Muscle layer of duodenum (tissue), 2 donors: ENCODE measurements around the gene ZNF846.

Experiments
- H3K27ac ChIP-seq: one replicate; pipeline ENCODE4 v1.7.0; 2013; ENCODE audit warnings: mild to moderate bottlenecking, low read length
- H3K27me3 ChIP-seq: one replicate; pipeline ENCODE4 v1.7.0; 2013; ENCODE audit warnings: low read depth, mild to moderate bottlenecking, control low read depth, low read length
- H3K36me3 ChIP-seq, 2 donors: one replicate each; pipeline ENCODE4 v1.7.0; 2013; ENCODE audit warnings: low read length in 2 of 2, control low read depth in 1 of 2, mild to moderate bottlenecking in 1 of 2; ENCODE audit not compliant: insufficient read depth in 2 of 2, control insufficient read depth in 1 of 2
- H3K4me1 ChIP-seq, 2 donors: one replicate each; pipeline ENCODE4 v1.7.0; 2013; ENCODE audit warnings: low read length in 2 of 2, mild to moderate bottlenecking in 2 of 2, control low read depth in 1 of 2, moderate library complexity in 1 of 2; ENCODE audit not compliant: insufficient read depth in 2 of 2, control insufficient read depth in 1 of 2
- H3K4me3 ChIP-seq, 2 donors: one replicate each; pipeline ENCODE4 v1.7.0; 2013; ENCODE audit warnings: low read length in 2 of 2, low read depth in 1 of 2, mild to moderate bottlenecking in 1 of 2
- H3K9me3 ChIP-seq, 2 donors: one replicate each; pipeline ENCODE4 v1.7.0; 2013; ENCODE audit warnings: low read length in 2 of 2, control low read depth in 1 of 2, mild to moderate bottlenecking in 1 of 2; ENCODE audit not compliant: control insufficient read depth in 1 of 2
- donor health status: healthy.

The ZNF846 gene

DNA sequence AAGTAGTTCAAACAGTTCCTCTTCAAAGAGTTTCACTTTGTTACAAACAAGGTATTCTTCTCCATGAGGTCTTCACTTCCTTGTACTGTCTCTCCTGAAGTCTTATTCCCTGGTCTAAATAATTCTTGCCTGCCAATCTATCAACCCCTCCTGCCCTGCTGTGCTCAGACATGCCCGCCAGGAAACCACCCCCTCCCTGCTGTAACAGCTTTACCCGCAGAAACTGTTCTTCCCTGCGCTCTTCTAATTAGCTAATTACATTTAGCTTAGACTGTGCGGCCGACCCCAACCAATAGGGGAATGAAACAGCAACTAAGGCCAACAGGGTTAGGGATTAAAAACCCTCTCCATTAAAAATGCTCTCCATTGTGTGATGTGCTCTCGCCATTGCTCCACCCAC is 46.7 kb downstream of the ZNF846 start:
- H3K27me3 ChIP-seq: no peaks in the 10 kb centered on the region
- H3K27ac ChIP-seq: no peak overlapping the region
- no peak overlapping the region for H3K4me3 ChIP-seq
- H3K4me1 ChIP-seq: no peaks in the 10 kb centered on the region
- H3K9me3 ChIP-seq: peaks cover 0 to 9% of the 10 kb centered on the region in 2 donors
- H3K36me3 ChIP-seq: no peaks in the 10 kb centered on the region

DNA sequence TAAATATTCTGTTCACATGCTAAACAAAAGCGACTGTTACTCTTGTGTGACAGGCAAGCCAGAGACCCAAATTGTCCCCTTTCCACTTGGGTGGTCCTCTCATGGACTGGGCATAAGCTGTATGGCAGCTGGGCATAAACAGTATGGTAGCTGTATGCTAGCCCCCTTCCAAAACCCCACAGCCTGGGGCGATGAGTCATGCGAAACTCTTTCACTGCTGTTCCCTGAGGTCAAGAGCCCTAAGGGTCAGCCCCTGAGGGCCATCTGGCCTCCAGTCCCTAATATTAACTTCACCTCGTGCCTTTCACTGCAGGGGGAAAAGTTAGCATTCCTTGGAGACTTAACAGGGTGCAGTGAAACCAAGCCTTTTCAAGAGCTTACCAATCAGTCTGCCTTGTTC is 48.0 kb downstream of the ZNF846 start:
- H3K27me3 ChIP-seq: no peaks in the 10 kb centered on the region
- H3K27ac ChIP-seq: no peak overlapping the region
- H3K36me3 ChIP-seq: no peaks in the 10 kb centered on the region
- no peaks in the 10 kb centered on the region for H3K4me1 ChIP-seq
- peaks cover 0 to 9% of the 10 kb centered on the region in 2 donors for H3K9me3 ChIP-seq
- H3K4me3 ChIP-seq: no peak overlapping the region

DNA sequence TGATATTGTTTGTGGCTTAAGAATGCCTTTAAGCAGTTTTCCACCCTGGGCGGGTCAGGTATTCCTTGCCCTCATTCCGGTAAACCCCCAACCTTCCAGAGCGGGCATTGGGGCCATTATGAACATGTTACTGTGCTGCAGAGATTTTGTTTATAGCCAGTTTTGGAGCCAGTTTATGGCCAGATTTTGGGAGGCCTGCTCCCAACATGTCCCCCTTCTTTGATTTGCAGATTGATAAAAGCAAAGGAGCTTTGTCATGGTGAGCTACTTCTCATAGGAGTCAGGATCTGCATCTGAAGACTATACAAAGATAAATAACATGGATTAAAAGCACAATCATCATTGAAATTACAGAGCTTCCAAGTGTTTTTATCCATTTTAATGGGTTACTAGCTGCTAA is 56.7 kb downstream of the ZNF846 start:
- Histone ChIP-seq H3K27ac (no peak overlapping the region), H3K27me3 (no peaks in the 10 kb centered on the region), H3K9me3 (peaks cover 3 to 20% of the 10 kb centered on the region in 2 donors), H3K36me3 (no peaks in the 10 kb centered on the region), H3K4me3 (no peak overlapping the region), H3K4me1 (no peaks in the 10 kb centered on the region)

DNA sequence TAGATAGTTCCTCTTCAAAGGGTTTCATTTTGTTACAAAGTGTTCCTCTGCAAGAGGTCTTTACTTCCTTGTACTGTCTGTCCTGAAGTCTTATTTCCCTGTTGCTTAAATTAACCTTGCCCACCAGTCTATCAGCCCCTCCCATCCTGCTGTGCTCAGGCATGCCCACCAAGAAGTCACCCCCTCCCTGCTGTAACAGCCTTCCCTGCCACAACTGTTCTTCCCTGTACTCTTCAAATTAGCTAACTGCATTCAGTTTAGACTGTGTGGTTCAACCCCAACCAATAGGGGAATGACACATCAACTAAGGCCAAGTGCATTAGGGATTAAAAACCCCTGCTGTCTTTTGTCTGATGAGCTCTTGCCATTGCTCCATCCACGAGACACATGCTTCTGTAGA is 59.2 kb downstream of the ZNF846 start:
- Histone ChIP-seq H3K9me3 (peaks cover 3 to 20% of the 10 kb centered on the region in 2 donors), H3K4me1 (no peaks in the 10 kb centered on the region), H3K27ac (no peak overlapping the region), H3K4me3 (no peak overlapping the region), H3K27me3 (no peaks in the 10 kb centered on the region), H3K36me3 (no peaks in the 10 kb centered on the region)

DNA sequence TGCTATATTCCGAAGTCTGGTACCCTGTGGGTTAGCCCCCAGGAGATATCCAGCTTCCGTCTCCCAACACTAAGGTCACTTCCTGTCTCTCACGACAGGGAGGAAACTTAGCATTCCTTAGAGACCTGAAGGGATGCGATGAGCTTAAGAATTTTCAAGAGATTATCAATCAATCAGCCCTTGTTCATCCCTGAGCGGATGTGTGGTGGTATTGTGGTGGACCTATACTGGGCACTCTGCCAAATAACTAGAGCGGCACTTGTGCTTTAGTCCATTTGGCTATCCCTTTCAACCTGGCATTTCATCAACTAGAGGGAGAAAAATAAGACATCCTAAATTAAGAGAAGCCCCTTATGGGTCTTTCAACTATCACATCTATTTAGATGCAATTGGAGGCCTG is 62.7 kb downstream of the ZNF846 start:
- no peaks in the 10 kb centered on the region for H3K36me3 ChIP-seq
- no peaks in the 10 kb centered on the region for H3K27me3 ChIP-seq
- no peak overlapping the region for H3K27ac ChIP-seq
- peaks cover 0 to 8% of the 10 kb centered on the region in 2 donors for H3K9me3 ChIP-seq
- no peaks in the 10 kb centered on the region for H3K4me1 ChIP-seq
- H3K4me3 ChIP-seq: no peak overlapping the region

DNA sequence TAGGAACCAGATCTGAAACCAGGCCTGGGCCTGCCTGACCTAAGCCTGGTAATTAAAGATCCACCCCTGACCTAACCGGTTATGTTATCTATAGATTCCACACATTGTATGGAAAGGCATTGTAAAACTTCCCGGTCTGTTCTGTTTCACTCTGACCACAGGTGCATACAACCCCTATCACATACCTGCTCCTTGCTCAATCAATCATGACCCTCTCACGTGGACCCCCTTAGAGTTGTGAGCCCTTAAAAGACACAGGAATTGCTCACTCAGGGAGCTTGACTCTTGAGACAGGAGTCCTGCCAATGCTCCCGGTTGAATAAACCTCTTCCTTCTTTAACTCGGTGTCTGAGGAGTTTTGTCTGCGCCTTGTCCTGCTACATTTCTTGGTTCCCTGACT is 66.4 kb downstream of the ZNF846 start:
- Histone ChIP-seq H3K36me3 (no peaks in the 10 kb centered on the region), H3K27ac (no peak overlapping the region), H3K4me3 (no peak overlapping the region), H3K4me1 (no peaks in the 10 kb centered on the region), H3K9me3 (no peaks in the 10 kb centered on the region), H3K27me3 (no peaks in the 10 kb centered on the region)
